ENCODE results near the gene UBE3A.

DNA sequence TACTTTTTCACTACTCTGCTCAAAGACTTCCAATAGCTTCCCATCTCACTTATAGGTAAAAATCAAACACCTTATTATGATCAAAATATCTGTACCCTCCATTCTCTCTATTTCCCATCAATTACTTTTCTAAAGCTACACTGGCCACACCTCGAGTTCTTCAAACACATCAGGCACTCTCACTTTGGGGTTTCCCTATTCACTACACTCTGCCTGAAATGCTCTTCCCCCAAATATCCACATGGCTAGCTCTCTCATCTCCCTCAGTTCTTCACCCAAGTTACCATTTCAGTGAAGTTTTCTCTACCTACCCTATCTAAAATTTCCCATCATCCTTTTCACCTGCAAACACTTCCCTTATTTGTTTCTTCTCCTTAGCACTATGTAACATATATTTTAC, 14.8 kb downstream of the UBE3A start:
- TF ChIP-seq, protein P1, sequence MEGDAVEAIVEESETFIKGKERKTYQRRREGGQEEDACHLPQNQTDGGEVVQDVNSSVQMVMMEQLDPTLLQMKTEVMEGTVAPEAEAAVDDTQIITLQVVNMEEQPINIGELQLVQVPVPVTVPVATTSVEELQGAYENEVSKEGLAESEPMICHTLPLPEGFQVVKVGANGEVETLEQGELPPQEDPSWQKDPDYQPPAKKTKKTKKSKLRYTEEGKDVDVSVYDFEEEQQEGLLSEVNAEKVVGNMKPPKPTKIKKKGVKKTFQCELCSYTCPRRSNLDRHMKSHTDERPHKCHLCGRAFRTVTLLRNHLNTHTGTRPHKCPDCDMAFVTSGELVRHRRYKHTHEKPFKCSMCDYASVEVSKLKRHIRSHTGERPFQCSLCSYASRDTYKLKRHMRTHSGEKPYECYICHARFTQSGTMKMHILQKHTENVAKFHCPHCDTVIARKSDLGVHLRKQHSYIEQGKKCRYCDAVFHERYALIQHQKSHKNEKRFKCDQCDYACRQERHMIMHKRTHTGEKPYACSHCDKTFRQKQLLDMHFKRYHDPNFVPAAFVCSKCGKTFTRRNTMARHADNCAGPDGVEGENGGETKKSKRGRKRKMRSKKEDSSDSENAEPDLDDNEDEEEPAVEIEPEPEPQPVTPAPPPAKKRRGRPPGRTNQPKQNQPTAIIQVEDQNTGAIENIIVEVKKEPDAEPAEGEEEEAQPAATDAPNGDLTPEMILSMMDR (IDR thresholded peaks at IDR 0.05; ENCODE audit: low read length), result no peak
- TF ChIP-seq EZH2 (IDR thresholded peaks at IDR 0.05; ENCODE audit: borderline replicate concordance, low read length), result no peak
